Astrocyte (in vitro differentiated cells and primary cell): ENCODE results near the gene TRIL. TPM values are rescaled to one million over a fixed set of nuclear protein-coding genes. Genes with fewer than 3 reads are reported as not detected.

ENCODE experiments used
- DNase-seq: peaks from one replicate; pipeline ENCODE4 v3.0.0-alpha.2; 2010; ENCODE audit warnings: low read depth
- FAIRE-seq: peaks from 2 replicates; lab custom pipeline; 2011; peaks lifted over from hg19 to GRCh38; lab: Jason Lieb, UNC
- H2AFZ ChIP-seq: 2 replicates; pipeline ENCODE4 v1.6.0; 2012; ENCODE audit warnings: low read depth, low read length, inconsistent platforms
- H3K27ac ChIP-seq: 2 replicates; pipeline ENCODE4 v1.5.1; 2011; ENCODE audit warnings: low read depth, low read length, inconsistent platforms
- H3K27me3 ChIP-seq: 2 replicates; pipeline ENCODE4 v1.6.0; 2011; ENCODE audit warnings: low read length, inconsistent platforms; ENCODE audit not compliant: insufficient read depth
- H3K36me3 ChIP-seq: 2 replicates; pipeline ENCODE4 v1.5.1; 2011; ENCODE audit warnings: low read length, inconsistent platforms; ENCODE audit not compliant: insufficient read depth
- H3K4me1 ChIP-seq: 2 replicates; pipeline ENCODE4 v1.5.1; 2011; ENCODE audit warnings: low read length, inconsistent platforms; ENCODE audit not compliant: insufficient read depth
- H3K4me2 ChIP-seq: 2 replicates; pipeline ENCODE4 v1.6.0; 2012; ENCODE audit warnings: low read length, inconsistent platforms
- H3K4me3 ChIP-seq: 2 replicates; pipeline ENCODE4 v1.5.1; 2011; ENCODE audit warnings: low read depth, mild to moderate bottlenecking, low read length, inconsistent platforms; ENCODE audit not compliant: insufficient read depth
- H3K79me2 ChIP-seq: 2 replicates; pipeline ENCODE4 v1.6.0; 2012; ENCODE audit warnings: mild to moderate bottlenecking, low read length, inconsistent platforms; ENCODE audit not compliant: insufficient read depth
- H3K9ac ChIP-seq: 2 replicates; pipeline ENCODE4 v1.6.0; 2012; ENCODE audit warnings: mild to moderate bottlenecking, low read length, inconsistent platforms
- H3K9me3 ChIP-seq: 2 replicates; pipeline ENCODE4 v1.5.1; 2012; ENCODE audit warnings: low read depth, mild to moderate bottlenecking, low read length, inconsistent platforms; ENCODE audit not compliant: insufficient read depth
- H4K20me1 ChIP-seq: 2 replicates; pipeline ENCODE4 v1.6.0; 2012; ENCODE audit warnings: low read length, inconsistent platforms; ENCODE audit not compliant: insufficient read depth
- H3K27ac Mint-ChIP-seq: one replicate; pipeline ENCODE4 v1.8.0; 2021; ENCODE audit warnings: mild to moderate bottlenecking, mixed read lengths; ENCODE audit not compliant: unreplicated experiment
- H3K27me3 Mint-ChIP-seq: one replicate; pipeline ENCODE4 v1.8.0; 2021; ENCODE audit warnings: low read depth, mixed read lengths; ENCODE audit not compliant: unreplicated experiment
- H3K36me3 Mint-ChIP-seq: one replicate; pipeline ENCODE4 v1.8.0; 2021; ENCODE audit warnings: low read depth, mixed read lengths; ENCODE audit not compliant: unreplicated experiment
- H3K4me1 Mint-ChIP-seq: one replicate; pipeline ENCODE4 v1.8.0; 2021; ENCODE audit warnings: low read depth, mixed read lengths; ENCODE audit not compliant: unreplicated experiment
- H3K4me3 Mint-ChIP-seq: one replicate; pipeline ENCODE4 v1.8.0; 2021; ENCODE audit warnings: mild to moderate bottlenecking, moderate library complexity, mixed read lengths; ENCODE audit not compliant: unreplicated experiment
- H3K9me3 Mint-ChIP-seq: one replicate; pipeline ENCODE4 v1.8.0; 2021; ENCODE audit warnings: mild to moderate bottlenecking, mixed read lengths; ENCODE audit not compliant: unreplicated experiment
- CTCF ChIP-seq: IDR thresholded peaks from 2 replicates; pipeline ENCODE4 v1.5.1; 2011; ENCODE audit warnings: low read depth, mild to moderate bottlenecking, inconsistent platforms, low read length, moderate library complexity; ENCODE audit not compliant: insufficient read depth
- EZH2 ChIP-seq: IDR thresholded peaks from 2 replicates; pipeline ENCODE4 v1.6.1; 2012; ENCODE audit warnings: mild to moderate bottlenecking, low read length, inconsistent platforms; ENCODE audit not compliant: insufficient read depth
- total RNA-seq: library from RNA; stranded (reverse); gene quantifications from 2 replicates; pipeline ENCODE4 v1.2.1, GENCODE V29; 2021

The TRIL gene
- total RNA-seq, 1 donor from 2014 or later: 0.45 TPM

GRCh38 chr7:28956608-28957063 lies 1.5 kb downstream of the TRIL start:
- Mint-ChIP-seq H3K4me1 (peaks cover 6% of the 10 kb centered on the region), H3K27me3 (peaks cover 39% of the 10 kb centered on the region), H3K36me3 (no peaks in the 10 kb centered on the region), H3K4me3 (no peak overlapping the region), H3K27ac (no peak overlapping the region), H3K9me3 (peaks cover 8% of the 10 kb centered on the region)
- no peak for FAIRE-seq
- H3K79me2 ChIP-seq: no peaks in the 10 kb centered on the region
- H3K9ac ChIP-seq: no peak overlapping the region
- H2AFZ ChIP-seq: peak overlapping the region; percentile 74
- H4K20me1 ChIP-seq: no peaks in the 10 kb centered on the region
- H3K36me3 ChIP-seq: no peaks in the 10 kb centered on the region
- peak overlapping the region; percentile 84 for H3K4me2 ChIP-seq
- no peak for TF ChIP-seq EZH2
- peak; percentile 21 for TF ChIP-seq CTCF
- H3K4me1 ChIP-seq: peaks cover 23% of the 10 kb centered on the region
- peak overlapping the region; percentile 43 for H3K4me3 ChIP-seq
- H3K9me3 ChIP-seq: no peaks in the 10 kb centered on the region
- peaks cover 28% of the 10 kb centered on the region for H3K27me3 ChIP-seq
- peak; percentile 34 for DNase-seq
- H3K27ac ChIP-seq: no peak overlapping the region

- H3K4me3 ChIP-seq: peak overlapping the region; percentile 43
- peak overlapping the region; percentile 74 for H2AFZ ChIP-seq
- peaks cover 8% of the 10 kb centered on the region for H3K9me3 Mint-ChIP-seq
- H3K4me1 ChIP-seq: peaks cover 23% of the 10 kb centered on the region
- H3K4me2 ChIP-seq: peak overlapping the region; percentile 84
- TF ChIP-seq EZH2: peak; percentile 96
- peak; percentile 44 for TF ChIP-seq CTCF
- H3K9me3 ChIP-seq: no peaks in the 10 kb centered on the region
- peak overlapping the region; percentile 34 for H3K4me3 Mint-ChIP-seq
- FAIRE-seq (no peak), DNase-seq (no peak)
- no peaks in the 10 kb centered on the region for H3K36me3 Mint-ChIP-seq
- H3K27ac Mint-ChIP-seq: no peak overlapping the region
- H3K79me2 ChIP-seq: no peaks in the 10 kb centered on the region
- H4K20me1 ChIP-seq: no peaks in the 10 kb centered on the region
- no peaks in the 10 kb centered on the region for H3K36me3 ChIP-seq
- H3K27me3 Mint-ChIP-seq: peaks cover 44% of the 10 kb centered on the region
- peaks cover 28% of the 10 kb centered on the region for H3K27me3 ChIP-seq
- H3K4me1 Mint-ChIP-seq: peaks cover 6% of the 10 kb centered on the region
- no peak overlapping the region for H3K9ac ChIP-seq
- H3K27ac ChIP-seq: no peak overlapping the region
Measured at GRCh38 chr7:28955718-28956607, 2.2 kb downstream of the TRIL start.

DNA sequence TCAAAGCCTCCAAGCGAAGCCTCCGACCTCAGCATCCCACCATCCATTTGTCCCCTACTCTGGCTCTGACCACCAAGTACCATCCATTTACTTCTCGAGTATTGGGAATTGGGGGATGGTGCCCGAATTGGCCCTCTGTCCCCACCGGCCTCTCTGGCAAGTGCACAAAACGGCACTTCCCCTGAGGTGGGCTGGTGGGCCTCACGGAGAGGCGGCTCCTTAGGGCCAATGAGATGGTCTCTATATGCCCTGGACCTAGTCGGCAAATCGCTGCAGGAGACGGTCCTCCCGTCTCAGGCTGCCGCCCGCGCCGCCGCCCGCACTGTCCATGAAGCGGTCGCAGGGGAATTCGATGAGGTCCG lies 2.8 kb downstream of the TRIL start:
- peaks cover 42% of the 10 kb centered on the region for H3K27me3 Mint-ChIP-seq
- no peak for TF ChIP-seq EZH2
- no peak for TF ChIP-seq CTCF
- no peak overlapping the region for H3K27ac Mint-ChIP-seq
- H3K4me3 ChIP-seq: no peak overlapping the region
- peak overlapping the region; percentile 84 for H3K4me2 ChIP-seq
- peaks cover 23% of the 10 kb centered on the region for H3K4me1 ChIP-seq
- no peak for FAIRE-seq
- H3K27ac ChIP-seq: no peak overlapping the region
- peak overlapping the region; percentile 74 for H2AFZ ChIP-seq
- H3K9me3 ChIP-seq: no peaks in the 10 kb centered on the region
- H3K9ac ChIP-seq: no peak overlapping the region
- DNase-seq: no peak
- peaks cover 28% of the 10 kb centered on the region for H3K27me3 ChIP-seq
- H3K79me2 ChIP-seq: no peaks in the 10 kb centered on the region
- H3K4me1 Mint-ChIP-seq: peaks cover 6% of the 10 kb centered on the region
- no peaks in the 10 kb centered on the region for H3K36me3 ChIP-seq
- peak overlapping the region; percentile 34 for H3K4me3 Mint-ChIP-seq
- H3K9me3 Mint-ChIP-seq: peaks cover 8% of the 10 kb centered on the region
- no peaks in the 10 kb centered on the region for H3K36me3 Mint-ChIP-seq
- no peaks in the 10 kb centered on the region for H4K20me1 ChIP-seq
